ENCODE data around the gene CNTN5. TPM values are rescaled to one million over a fixed set of nuclear protein-coding genes. Genes with fewer than 3 reads are reported as not detected.

The CNTN5 gene
- total RNA-seq, 1 experiment from 2014 or later = not detected

DNA sequence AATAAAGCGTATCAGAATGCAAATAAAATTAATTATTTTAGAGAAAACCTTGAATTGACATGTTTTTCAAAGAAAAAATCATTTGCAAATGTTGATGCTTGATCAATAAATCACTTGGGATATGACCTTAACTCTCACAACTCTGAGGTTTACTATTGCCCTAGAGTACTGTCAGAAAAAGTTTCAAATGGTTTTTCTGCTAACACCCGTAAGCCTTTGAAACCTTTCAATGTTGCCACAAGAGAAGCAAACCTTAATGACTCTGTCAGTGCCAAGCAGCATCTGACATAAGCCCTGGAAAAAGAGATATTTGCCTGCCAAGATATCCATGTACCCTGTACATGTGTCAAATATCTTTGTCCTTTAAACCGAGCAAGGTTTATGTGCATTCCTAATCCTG, 1282.1 kb downstream of the CNTN5 start:
- H3K27me3 ChIP-seq (ENCODE audit: insufficient read depth, low read length) = no peaks in the 10 kb centered on the region
- no peak overlapping the region for H3K27ac Mint-ChIP-seq
- no peaks in the 10 kb centered on the region for H3K4me1 ChIP-seq (ENCODE audit: insufficient read depth, low read length)
- no peak overlapping the region for H3K4ac ChIP-seq (ENCODE audit: low read depth, low read length)
- H4K5ac ChIP-seq (ENCODE audit: insufficient read length, low read depth, low read length) = no peak overlapping the region
- H3K23me2 ChIP-seq (ENCODE audit: insufficient read length, low read depth, low read length, poor library complexity, severe bottlenecking) = no peaks in the 10 kb centered on the region
- no peak overlapping the region for H2BK5ac ChIP-seq (ENCODE audit: insufficient read length, low read length)
- H3T11ph ChIP-seq (ENCODE audit: low read length) = no peak overlapping the region
- no peak overlapping the region for H3K9ac ChIP-seq (ENCODE audit: extremely low read depth, insufficient read length, low read length)
- no peak overlapping the region for H3K56ac ChIP-seq (ENCODE audit: insufficient read length, low read depth, low read length)
- no peaks in the 10 kb centered on the region for H3K36me3 Mint-ChIP-seq (ENCODE audit: insufficient read depth in 1 of 3, low read depth in 3 of 3)
- no peaks in the 10 kb centered on the region for H3K27me3 Mint-ChIP-seq (ENCODE audit: low read depth)
- H2BK12ac ChIP-seq (ENCODE audit: insufficient read length, low read depth, low read length) = no peak overlapping the region
- H2AK5ac ChIP-seq (ENCODE audit: insufficient read length, low read length) = no peak overlapping the region
- H2BK15ac ChIP-seq (ENCODE audit: low read depth, low read length) = no peak overlapping the region
- H3K4me1 Mint-ChIP-seq = peaks cover 6 to 7% of the 10 kb centered on the region in 2 experiments
- no peak overlapping the region for H2BK120ac ChIP-seq (ENCODE audit: low read depth, low read length, poor library complexity, severe bottlenecking)
- H3K79me1 ChIP-seq (ENCODE audit: insufficient read depth, low read depth, low read length, poor library complexity, severe bottlenecking) = no peaks in the 10 kb centered on the region
- no peak overlapping the region for H4K8ac ChIP-seq (replicated peaks; ENCODE audit: insufficient read length, low read depth, low read length)
- H4K20me1 ChIP-seq (ENCODE audit: control insufficient read depth, insufficient read depth, insufficient read length) = no peaks in the 10 kb centered on the region
- H3K79me2 ChIP-seq (ENCODE audit: insufficient read depth, low read length) = no peaks in the 10 kb centered on the region
- no peaks in the 10 kb centered on the region for H3K9me3 Mint-ChIP-seq
- WGBS (ENCODE audit: extremely low coverage, insufficient read length, low lambda C conversion rate) = no CpG with 5 or more reads among the region's 3 CpGs
- no peak overlapping the region for H3K14ac ChIP-seq (ENCODE audit: insufficient read depth, low read length)
- no peak overlapping the region for H2AFZ ChIP-seq (ENCODE audit: low read length)
- H3K23ac ChIP-seq (ENCODE audit: insufficient read length, low read depth, low read length) = no peak overlapping the region
- no peak overlapping the region for H3K18ac ChIP-seq (ENCODE audit: insufficient read length, low read depth, low read length)
- H4K91ac ChIP-seq (ENCODE audit: insufficient read length, low read depth, low read length) = no peak overlapping the region
- DNase-seq = no peak
- H3K9me3 ChIP-seq (ENCODE audit: control insufficient read depth, low read depth, low read length) = no peaks in the 10 kb centered on the region
- H3K27ac ChIP-seq (ENCODE audit: insufficient read length, low read depth, low read length) = no peak overlapping the region
- TF ChIP-seq, protein P1, sequence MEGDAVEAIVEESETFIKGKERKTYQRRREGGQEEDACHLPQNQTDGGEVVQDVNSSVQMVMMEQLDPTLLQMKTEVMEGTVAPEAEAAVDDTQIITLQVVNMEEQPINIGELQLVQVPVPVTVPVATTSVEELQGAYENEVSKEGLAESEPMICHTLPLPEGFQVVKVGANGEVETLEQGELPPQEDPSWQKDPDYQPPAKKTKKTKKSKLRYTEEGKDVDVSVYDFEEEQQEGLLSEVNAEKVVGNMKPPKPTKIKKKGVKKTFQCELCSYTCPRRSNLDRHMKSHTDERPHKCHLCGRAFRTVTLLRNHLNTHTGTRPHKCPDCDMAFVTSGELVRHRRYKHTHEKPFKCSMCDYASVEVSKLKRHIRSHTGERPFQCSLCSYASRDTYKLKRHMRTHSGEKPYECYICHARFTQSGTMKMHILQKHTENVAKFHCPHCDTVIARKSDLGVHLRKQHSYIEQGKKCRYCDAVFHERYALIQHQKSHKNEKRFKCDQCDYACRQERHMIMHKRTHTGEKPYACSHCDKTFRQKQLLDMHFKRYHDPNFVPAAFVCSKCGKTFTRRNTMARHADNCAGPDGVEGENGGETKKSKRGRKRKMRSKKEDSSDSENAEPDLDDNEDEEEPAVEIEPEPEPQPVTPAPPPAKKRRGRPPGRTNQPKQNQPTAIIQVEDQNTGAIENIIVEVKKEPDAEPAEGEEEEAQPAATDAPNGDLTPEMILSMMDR (conservative IDR thresholded peaks at IDR 0.05) = no peak
- no peak overlapping the region for H3K4me3 Mint-ChIP-seq
- no peak overlapping the region for H2BK20ac ChIP-seq (ENCODE audit: low read depth, low read length, poor library complexity, severe bottlenecking)
- H3K4me2 ChIP-seq (ENCODE audit: insufficient read depth, insufficient read length, low read length) = no peak overlapping the region
